ENCODE results near the gene ENOX1.

DNA sequence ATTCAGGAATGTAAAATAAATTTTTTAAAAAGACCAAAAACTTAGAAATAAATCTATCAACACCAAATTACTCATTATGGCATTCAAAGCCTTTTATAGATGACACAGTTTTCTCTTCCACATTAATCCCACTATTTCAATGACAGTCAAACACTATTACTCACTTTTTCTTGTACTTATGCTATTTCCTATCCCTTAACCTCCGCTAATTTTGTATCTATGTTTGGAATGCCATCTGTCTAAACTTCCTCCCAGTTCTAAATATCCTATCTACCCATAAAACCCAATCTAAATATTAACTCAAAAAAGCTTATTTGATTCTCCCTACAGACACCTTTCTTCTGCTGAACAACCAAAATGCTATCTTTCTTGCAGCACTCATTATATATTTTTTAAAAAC, 203.5 kb downstream of the ENOX1 start:
- TF ChIP-seq, protein P1, sequence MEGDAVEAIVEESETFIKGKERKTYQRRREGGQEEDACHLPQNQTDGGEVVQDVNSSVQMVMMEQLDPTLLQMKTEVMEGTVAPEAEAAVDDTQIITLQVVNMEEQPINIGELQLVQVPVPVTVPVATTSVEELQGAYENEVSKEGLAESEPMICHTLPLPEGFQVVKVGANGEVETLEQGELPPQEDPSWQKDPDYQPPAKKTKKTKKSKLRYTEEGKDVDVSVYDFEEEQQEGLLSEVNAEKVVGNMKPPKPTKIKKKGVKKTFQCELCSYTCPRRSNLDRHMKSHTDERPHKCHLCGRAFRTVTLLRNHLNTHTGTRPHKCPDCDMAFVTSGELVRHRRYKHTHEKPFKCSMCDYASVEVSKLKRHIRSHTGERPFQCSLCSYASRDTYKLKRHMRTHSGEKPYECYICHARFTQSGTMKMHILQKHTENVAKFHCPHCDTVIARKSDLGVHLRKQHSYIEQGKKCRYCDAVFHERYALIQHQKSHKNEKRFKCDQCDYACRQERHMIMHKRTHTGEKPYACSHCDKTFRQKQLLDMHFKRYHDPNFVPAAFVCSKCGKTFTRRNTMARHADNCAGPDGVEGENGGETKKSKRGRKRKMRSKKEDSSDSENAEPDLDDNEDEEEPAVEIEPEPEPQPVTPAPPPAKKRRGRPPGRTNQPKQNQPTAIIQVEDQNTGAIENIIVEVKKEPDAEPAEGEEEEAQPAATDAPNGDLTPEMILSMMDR (IDR thresholded peaks at IDR 0.05) = no peak
- no peak for TF ChIP-seq POLR2A (IDR thresholded peaks at IDR 0.05)
